Muscle layer of colon (tissue), 2 donors: Measurements from ENCODE around the gene MEF2C.

ENCODE experiments used
- H3K27ac ChIP-seq: one replicate; pipeline ENCODE4 v1.7.0; 2013; ENCODE audit warnings: low read depth, mild to moderate bottlenecking, low read length, moderate library complexity
- H3K27me3 ChIP-seq, 2 donors: one replicate each; pipeline ENCODE4 v1.7.0; 2013; ENCODE audit warnings: low read length in 2 of 2, mild to moderate bottlenecking in 2 of 2; ENCODE audit not compliant: insufficient read depth in 2 of 2, control insufficient read depth in 1 of 2
- H3K36me3 ChIP-seq: one replicate; pipeline ENCODE4 v1.7.0; 2013; ENCODE audit warnings: mild to moderate bottlenecking, low read length; ENCODE audit not compliant: insufficient read depth
- H3K4me1 ChIP-seq: one replicate; pipeline ENCODE4 v1.7.0; 2013; ENCODE audit warnings: mild to moderate bottlenecking, low read length; ENCODE audit not compliant: insufficient read depth
- H3K4me3 ChIP-seq, 2 donors: one replicate each; pipeline ENCODE4 v1.7.0; 2013; ENCODE audit warnings: low read length in 2 of 2, low read depth in 1 of 2, mild to moderate bottlenecking in 1 of 2, moderate library complexity in 1 of 2
- H3K9ac ChIP-seq: one replicate; pipeline ENCODE4 v1.7.0; 2013; ENCODE audit warnings: low read length
- H3K9me3 ChIP-seq: one replicate; pipeline ENCODE4 v1.7.0; 2013; ENCODE audit warnings: mild to moderate bottlenecking, low read length
- donor health status: abdominal sarcoma.
- donor health status: Adenocarcinoma of cecum.

The MEF2C gene

DNA sequence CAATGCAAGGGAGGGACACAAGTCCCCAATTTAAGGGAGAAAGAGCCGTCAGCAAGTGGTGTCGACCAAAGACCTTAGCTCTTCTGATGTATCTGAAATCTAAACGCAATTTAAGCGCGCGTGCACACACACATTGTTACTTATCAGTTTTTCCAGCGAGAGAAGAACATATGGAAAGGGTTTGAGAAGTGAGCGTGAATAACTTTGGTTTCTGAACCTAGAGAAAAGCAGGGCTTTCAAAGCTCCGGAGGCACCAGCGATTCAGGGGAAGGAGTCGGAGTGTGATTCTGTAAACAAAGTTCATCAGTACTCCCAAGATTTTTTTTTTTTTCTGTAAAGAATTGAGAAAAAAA is 191.8 kb downstream of the MEF2C start:
- no peaks in the 10 kb centered on the region for H3K36me3 ChIP-seq
- no peaks in the 10 kb centered on the region for H3K9me3 ChIP-seq
- peaks cover 96 to 100% of the 10 kb centered on the region in 2 donors for H3K27me3 ChIP-seq
- peaks cover 26% of the 10 kb centered on the region for H3K4me1 ChIP-seq
- H3K27ac ChIP-seq, result no peak overlapping the region
- H3K9ac ChIP-seq, result no peak overlapping the region
- peak overlapping the region in 1 of 2 donors; percentile 47 for H3K4me3 ChIP-seq

DNA sequence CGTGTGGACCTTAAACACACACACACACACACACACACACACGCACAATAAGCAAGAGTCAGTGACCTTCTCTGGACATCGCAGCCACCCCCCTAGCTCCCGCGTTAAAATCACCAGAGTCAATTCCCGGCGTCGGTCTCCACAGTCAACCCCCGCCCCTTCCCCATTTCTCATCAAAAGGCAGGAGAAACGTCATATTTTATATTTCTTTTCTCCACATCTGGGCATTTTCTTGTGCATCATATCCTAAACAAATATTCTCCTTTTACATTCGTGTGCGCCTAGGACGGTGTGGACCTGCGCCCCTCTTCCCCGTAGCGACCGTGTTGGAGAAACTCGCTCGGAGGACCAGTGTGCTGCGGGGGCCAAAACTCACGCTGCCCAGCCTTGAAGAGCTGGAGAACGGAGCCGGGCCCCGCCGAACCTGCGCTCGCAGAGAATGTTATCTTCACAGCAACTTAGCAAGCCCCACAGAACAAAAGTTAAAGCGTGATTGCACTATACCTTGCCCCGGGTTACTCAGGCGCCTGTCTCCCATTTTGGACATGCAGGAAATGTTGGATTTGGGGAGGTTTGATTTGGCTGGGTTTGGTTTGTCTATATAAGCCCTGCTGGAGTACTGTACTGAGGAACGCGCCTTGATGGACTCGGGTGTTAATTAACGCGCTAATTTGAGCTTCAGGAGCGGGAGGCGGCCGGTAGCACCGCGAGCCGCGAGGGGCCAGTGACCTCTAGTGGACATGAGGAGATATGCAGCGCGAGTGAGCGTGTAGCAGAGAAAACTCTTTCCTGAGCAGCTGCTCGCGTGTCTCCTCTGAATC is 192.4 kb downstream of the MEF2C start:
- no peaks in the 10 kb centered on the region for H3K36me3 ChIP-seq
- peaks cover 97 to 100% of the 10 kb centered on the region in 2 donors for H3K27me3 ChIP-seq
- H3K27ac ChIP-seq, result no peak overlapping the region
- no peak overlapping the region for H3K9ac ChIP-seq
- no peaks in the 10 kb centered on the region for H3K9me3 ChIP-seq
- peak overlapping the region in 1 of 2 donors; percentile 47 for H3K4me3 ChIP-seq
- peaks cover 26% of the 10 kb centered on the region for H3K4me1 ChIP-seq

DNA sequence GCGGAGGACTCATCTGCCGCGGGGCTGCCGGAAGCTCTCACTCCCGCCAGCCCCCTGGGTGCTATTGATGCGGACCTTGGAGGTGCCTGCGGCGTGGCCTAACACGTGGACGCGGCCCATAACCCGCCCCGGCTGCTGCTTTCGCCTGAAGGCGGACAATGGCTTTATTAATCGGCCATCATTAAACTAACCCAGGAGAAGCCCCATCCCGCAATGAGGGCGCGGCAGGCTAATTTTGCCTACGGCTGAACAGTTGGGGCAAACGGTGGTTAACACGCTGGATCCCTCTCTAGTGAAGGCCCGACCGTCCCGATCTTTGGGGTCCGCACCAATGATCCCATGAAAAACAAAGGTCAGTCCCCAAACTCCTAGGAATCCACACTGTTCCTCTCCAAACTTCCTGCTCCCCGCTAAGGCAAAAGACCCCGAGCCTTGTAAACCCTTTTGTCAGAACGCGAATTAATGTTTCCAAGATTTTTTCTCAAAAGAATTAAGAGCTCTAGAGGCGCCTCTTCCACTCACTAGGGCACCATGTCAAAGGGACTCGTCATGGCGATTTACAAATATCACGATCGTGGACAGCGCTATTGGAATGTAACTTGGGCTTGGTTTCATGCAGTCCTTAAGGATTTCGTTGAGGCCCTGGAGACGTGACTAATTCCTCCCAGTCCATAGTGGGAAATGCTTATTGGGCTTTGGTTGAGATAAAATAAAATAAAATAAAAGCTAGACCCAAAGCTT is 193.1 kb downstream of the MEF2C start:
- no peak overlapping the region for H3K9ac ChIP-seq
- peaks cover 98 to 100% of the 10 kb centered on the region in 2 donors for H3K27me3 ChIP-seq
- no peak overlapping the region for H3K4me3 ChIP-seq

DNA sequence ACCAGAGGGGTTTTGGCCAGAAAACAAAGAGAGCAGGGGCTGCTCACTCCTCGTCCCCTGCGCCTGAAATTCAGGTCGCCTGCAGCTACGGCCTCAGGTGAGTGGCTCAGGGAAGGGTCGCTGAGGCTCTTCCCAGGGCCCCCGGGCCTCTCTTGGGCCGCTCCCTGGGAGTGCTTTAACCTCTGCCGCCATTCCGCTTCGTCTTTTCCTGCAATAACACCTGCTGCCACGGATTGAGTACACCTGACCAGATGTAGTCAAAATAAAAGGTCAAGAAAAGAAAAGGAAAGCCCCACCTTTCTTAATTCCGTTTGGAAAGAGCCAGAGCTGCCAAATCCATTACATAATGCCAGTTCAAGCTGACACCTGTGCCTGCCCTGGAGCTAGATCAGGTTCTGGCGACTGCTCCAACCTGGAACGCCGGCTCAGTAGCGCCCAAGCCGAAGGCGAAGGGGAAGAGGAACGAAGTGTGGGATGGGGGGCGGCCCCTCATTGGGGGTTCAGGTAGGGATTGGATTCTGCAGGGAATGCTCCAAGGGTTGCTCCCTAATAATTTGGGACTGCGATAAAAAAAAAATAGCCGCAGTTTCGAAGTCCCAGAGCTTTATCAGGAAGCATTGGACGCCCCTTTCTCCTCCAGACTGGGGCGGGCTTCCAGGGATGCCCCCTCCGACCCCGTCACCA is 193.9 kb downstream of the MEF2C start:
- no peak overlapping the region for H3K4me3 ChIP-seq
- no peak overlapping the region for H3K9ac ChIP-seq
- H3K9me3 ChIP-seq, result no peaks in the 10 kb centered on the region
- peaks cover 100% of the 10 kb centered on the region in 2 donors for H3K27me3 ChIP-seq
- no peak overlapping the region for H3K27ac ChIP-seq
- H3K4me1 ChIP-seq, result peaks cover 23% of the 10 kb centered on the region
- no peaks in the 10 kb centered on the region for H3K36me3 ChIP-seq

More for the DNA sequence above, 193.1 kb downstream of the MEF2C start:
- H3K9me3 ChIP-seq, result no peaks in the 10 kb centered on the region
- peaks cover 23% of the 10 kb centered on the region for H3K4me1 ChIP-seq
- no peak overlapping the region for H3K27ac ChIP-seq
- H3K36me3 ChIP-seq, result no peaks in the 10 kb centered on the region

DNA sequence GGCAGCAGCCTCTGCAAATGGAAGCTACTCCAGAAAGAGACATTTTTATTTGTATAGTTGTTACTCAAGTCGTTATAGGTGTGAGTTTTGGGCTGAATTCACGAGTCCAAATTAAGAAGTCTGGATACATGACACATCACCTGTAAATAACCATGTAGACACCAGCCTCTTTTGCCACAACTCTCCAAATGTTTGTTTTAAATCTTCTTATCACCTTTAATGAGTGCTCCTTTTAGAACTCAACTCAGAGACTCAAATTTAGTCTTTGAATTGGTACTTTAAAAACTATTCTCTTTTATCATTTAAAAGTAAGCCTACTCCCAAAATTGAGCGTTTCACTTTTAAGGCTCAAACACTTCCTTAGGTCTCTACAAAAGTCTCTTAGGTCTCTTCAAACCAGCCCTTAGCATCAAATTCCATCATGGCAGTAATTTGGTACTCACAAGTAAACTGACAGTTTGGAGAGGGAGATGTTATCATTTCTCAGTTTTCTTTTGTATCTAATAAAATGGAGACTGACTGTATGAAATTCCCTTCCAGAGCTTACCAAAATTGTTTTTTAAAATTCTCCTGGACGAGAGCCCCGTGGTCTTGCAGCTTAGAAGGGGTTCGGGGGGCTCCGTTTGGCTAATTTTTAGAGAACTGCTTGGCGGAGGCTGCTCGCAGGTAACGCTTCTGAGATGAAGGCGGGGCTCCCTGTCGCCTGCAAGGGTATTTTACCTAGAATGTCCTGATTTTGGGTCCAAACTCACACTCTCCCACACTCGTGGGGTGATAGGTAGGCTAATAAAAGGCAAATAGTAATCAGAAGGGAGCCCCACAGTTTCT is 194.6 kb downstream of the MEF2C start:
- Histone ChIP-seq H3K9me3 (no peaks in the 10 kb centered on the region), H3K27me3 (peaks cover 100% of the 10 kb centered on the region in 2 donors), H3K27ac (no peak overlapping the region), H3K4me1 (peaks cover 23% of the 10 kb centered on the region), H3K36me3 (no peaks in the 10 kb centered on the region), H3K9ac (no peak overlapping the region), H3K4me3 (no peak overlapping the region)

DNA sequence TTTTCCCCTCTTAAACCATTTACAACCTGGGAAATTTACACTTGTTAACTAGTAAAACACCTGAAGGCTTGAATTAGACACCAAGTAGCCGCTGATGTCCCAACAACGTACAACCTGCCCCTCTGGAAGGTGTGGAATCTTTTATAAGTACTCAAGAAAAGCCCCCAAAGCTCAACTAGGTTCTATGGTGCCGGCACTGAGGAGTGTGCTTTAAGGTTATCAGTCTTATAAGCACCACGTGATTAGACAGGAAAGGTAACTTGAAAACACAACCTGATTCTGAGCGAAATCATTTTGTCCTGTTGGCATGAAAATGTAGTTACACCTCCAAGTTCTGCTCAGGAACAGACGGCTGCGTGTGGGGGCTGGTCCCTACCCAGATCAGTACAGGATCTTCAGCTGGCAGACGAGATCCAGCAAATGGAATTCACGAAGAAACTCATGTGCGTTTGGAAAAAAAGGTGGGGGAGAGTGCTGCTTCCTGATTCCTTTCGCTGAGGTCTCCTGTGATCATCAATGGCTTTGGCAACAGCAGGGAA is 195.5 kb downstream of the MEF2C start:
- no peak overlapping the region for H3K27ac ChIP-seq
- no peaks in the 10 kb centered on the region for H3K36me3 ChIP-seq
- peaks cover 100% of the 10 kb centered on the region in 2 donors for H3K27me3 ChIP-seq
- no peak overlapping the region for H3K4me3 ChIP-seq
- peaks cover 20% of the 10 kb centered on the region for H3K4me1 ChIP-seq
- H3K9ac ChIP-seq, result no peak overlapping the region
- H3K9me3 ChIP-seq, result no peaks in the 10 kb centered on the region

DNA sequence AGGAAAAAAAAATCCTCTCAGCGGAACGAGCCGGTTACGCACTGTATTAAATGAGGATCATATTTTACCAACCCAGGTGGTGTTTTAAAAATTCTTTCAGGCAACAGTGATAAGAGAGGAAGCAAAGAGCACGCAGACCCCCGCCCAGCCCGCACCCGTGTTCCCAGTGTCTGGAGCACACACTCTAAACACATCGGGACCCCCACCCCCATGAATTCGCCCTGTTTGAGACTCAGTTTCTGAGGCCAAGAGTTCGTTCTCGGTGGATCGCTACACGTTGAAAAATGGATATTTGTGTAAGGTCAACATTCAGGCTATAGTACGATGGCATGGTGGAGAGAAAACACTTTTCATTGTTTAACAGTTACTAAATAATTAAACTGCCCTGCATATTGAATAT is 196.3 kb downstream of the MEF2C start:
- Histone ChIP-seq H3K27ac (no peak overlapping the region), H3K27me3 (peaks cover 97 to 98% of the 10 kb centered on the region in 2 donors), H3K9me3 (no peaks in the 10 kb centered on the region), H3K4me1 (peaks cover 13% of the 10 kb centered on the region), H3K4me3 (no peak overlapping the region), H3K9ac (no peak overlapping the region), H3K36me3 (no peaks in the 10 kb centered on the region)

DNA sequence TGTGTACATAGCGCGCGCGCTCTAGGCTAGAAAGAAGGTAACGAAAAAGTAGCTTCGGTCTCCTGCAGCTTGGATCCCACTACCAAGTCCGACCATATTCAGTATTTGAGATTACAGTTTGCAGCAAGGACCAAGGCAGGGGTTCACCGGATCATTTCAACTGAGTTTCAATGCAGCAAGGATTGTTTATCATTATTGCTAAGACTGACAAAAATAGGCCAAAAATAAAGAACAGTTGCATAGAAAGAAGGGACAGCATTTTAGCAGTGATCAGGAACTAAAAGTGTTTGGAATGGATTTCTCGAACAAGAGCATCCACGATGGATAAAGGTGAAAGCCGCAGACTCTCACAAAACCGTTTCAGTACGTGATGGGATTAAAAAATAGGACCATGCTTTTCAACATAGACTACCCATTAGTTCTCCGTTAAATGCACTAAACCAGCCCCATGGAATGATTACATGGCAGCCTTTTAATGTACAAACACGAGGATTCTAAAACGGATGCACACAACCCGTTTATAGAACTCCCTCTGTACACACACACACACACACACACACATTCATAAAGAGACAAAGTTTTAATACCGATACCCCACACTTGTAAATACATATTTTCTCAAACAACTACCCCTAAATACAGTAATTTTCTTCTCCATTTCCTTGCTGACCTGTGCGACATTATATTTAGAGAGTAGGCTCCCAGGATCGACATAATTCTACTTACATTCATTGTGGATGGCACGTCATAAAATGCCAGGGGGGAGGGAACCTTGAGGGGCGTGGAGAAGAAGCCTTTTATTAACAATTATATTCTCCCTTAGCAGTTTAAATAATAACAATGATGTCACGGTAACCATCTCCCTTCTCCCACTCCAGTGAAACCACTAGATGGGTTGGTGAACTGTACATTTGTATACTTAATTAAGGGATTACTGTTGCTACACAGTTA is 197.1 kb downstream of the MEF2C start:
- H3K27me3 ChIP-seq, result peaks cover 97 to 98% of the 10 kb centered on the region in 2 donors
- H3K4me3 ChIP-seq, result no peak overlapping the region
- H3K36me3 ChIP-seq, result no peaks in the 10 kb centered on the region
- peaks cover 7% of the 10 kb centered on the region for H3K4me1 ChIP-seq
- H3K9ac ChIP-seq, result no peak overlapping the region
- no peaks in the 10 kb centered on the region for H3K9me3 ChIP-seq
- no peak overlapping the region for H3K27ac ChIP-seq

DNA sequence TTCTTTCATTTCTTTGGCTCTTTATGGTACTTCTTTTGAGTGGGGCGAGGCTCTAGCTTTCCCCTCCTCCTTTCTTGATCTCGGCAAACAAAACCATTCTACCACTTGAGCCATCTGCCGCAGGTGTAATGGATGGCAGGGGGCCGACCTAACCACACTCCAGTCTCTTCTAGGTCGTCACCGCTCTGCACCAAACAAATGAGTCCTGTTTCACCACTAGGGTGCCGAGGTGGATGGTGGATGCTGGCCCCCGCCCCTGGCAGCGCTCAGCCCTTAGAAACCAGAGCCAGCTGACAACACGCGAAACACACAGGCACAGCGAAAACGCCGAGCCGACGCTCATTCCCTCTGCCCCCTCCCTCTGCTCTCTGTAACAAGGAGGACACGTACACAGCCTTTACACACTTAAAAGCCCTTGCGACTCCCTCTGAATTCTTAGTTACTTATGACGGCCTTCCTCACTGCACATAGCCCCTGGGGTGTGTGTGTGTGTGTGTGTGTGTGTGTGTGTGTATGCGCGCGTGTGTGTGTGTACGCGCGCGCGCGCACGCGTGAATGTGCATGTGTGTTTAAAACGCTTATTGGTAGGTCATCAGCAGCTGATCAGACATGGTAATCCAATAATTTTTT is 199.4 kb downstream of the MEF2C start:
- H3K9ac ChIP-seq, result no peak overlapping the region

More for the DNA sequence above, 199.4 kb downstream of the MEF2C start:
- no peaks in the 10 kb centered on the region for H3K9me3 ChIP-seq
- H3K27ac ChIP-seq, result no peak overlapping the region
- H3K4me3 ChIP-seq, result no peak overlapping the region
- no peaks in the 10 kb centered on the region for H3K36me3 ChIP-seq
- H3K27me3 ChIP-seq, result peaks cover 92 to 98% of the 10 kb centered on the region in 2 donors
- H3K4me1 ChIP-seq, result peaks cover 4% of the 10 kb centered on the region
